Measurements from ENCODE around the gene TRIP12.
"Not testable (repeated sequence)": the region's sequence is repeated elsewhere in the genome, so short reads cannot be mapped to it uniquely, and the experiment has no call there.

TRIP12 gene

DNA sequence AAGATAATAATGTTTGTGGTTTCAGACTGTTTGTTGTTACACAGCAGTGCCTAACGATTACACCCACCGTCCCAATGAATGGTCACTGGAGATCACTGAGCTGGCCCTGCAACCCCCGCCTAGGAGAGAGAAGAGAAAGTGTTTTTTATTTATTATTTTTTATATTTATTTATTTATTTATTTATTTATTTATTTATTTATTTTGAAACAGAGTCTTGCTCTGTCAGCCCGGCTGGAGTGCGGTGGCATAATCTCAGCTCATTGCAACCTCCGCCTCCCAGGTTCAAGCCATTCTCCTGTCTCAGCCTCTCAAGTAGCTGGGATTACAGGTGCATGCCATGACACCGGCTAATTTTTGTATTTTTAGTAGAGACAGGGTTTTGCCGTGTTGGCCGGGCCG, 164.3 kb downstream of the TRIP12 start:
- not testable (repeated sequence) for DNase-seq

DNA sequence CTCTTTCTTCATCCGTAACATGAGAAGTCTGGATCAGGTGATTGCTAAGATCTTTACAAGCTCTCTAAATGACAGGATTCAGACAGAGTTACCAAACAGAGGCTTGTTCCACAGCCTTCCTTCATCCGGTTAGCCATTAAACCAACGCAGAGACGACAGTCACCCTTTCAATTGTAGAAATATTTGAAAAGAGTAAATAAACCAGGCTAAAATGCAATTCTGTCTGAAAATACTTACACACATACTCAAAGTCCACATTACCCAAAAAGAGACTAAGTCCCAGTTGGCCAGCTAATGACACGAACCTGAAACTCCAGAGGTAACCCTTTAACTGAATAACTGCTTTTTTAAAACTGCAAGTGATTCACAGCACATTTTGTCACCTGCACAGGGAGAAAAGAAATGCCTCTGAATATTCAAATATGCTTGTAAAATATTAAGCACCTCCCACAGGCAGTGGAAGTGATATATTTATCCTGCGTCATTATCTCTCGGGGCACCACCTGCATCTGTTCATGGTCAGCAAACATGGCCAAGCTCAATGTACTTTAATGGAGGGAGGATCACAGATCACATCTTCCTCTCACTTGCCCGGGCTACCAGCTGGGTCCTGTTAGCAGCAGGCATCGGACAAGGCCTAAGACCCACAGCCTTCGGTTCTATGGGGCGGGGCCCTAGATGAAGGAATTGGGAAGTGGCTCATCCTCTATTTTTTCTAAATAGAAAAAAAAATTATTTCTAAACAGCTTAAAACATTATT, 168.7 kb downstream of the TRIP12 start:
- no peak for DNase-seq

DNA sequence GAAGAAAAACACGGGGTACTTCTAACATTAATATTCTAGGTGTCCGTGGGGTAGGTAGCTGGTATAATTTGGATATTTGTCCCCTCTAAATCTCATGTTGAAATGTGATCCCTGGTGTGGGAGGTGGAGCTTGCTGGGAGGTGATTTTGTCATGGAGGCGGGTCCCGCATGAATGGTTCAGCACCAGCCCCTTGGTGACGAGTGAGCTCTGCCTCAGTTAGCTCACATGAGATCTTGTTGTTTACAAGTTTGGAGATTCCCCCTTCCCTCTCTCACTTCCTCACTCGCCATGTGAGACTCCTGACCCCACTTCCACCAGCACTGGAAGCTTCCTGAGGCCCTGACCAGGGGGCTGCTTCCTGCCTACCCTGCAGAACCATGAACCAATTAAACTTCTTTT, 172.0 kb downstream of the TRIP12 start:
- DNase-seq: no peak

DNA sequence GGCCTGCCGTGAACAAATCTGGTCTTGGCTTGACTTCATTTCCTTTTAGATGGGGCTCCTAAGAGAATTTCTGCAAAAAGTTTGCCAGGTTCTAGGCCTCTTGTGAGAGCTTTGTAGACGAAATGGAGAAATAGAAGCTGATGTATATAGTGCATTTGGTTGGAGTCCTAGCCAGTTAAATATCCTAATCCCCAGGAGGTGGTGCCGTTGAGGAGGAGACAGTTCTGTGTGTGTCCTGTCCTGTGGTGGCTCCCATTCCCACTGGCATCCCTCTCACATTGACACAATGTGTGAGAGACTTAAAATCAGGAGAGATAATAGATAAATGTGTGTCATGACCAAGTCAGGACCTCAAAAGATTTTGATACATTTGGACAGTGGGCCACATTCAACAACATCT, 172.9 kb downstream of the TRIP12 start:
- DNase-seq: no peak

DNA sequence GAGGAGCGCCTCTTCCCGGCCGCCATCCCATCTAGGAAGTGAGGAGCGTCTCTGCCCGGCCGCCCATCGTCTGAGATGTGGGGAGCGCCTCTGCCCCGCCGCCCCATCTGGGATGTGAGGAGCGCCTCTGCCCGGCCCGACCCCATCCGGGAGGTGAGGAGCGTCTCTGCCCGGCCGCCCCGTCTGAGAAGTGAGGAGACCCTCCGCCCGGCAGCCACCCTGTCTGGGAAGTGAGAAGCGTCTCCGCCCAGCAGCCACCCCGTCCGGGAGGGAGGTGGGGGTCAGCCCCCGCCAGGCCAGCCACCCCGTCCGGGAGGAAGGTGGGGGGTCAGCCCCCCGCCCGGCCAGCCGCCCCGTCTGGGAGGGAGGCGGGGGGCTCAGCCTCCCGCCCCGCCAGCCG, 179.1 kb downstream of the TRIP12 start:
- not testable (repeated sequence) for DNase-seq

DNA sequence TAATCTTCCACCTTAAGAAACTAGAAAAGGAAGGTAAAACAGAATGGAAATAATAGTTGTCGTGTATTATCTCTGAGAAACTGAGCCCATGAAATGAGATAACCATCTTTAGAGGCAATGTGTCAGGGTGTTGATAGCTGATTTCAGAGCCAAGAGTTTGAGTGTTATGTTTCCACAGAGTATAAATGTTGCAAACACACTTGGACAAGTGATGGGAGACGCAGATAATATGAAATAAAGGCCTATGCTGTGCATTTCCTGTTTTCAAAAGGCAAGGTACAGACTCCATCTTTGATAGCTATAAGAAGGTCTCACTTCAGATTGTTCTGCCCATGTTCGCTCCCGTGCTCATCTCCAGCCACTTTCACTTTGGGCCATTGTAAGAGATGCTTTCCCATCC, 181.5 kb downstream of the TRIP12 start:
- DNase-seq: no peak

DNA sequence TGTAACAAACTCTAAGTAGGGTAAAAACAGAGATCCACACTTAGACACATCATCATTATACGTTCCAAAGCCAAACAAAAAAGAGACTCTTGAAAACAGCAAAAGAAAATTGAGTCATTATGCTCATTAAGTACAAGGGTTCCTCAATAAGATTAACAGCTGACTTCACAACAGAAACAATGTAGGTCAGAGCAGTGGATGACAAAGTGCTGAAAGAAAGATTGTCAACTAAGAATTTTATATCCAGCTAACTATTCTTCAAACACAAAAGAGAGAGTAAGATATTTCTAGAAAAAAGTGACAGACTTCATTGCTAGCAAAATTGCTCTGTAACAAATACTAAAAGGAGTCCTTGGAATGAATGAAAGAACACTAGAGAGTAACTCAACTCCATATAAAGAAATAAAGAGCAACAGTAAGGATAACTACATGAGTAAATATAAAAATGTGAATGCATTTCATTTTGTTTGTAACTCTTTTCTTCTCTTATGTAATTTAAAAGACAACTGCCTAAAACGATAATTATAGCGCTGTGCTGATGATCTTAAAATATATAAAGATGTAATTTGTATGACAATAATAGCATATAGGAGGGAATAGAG, 183.7 kb downstream of the TRIP12 start:
- DNase-seq: no peak

GRCh38 chr2:229734410-229734809, 187.4 kb downstream of the TRIP12 start:
- no peak for DNase-seq

GRCh38 chr2:229733611-229734245, 188.1 kb downstream of the TRIP12 start:
- DNase-seq: no peak

- DNase-seq: no peak
Observed at GRCh38 chr2:229732897-229733296, 188.9 kb downstream of the TRIP12 start.

GRCh38 chr2:229731916-229732315, 189.9 kb downstream of the TRIP12 start:
- DNase-seq: no peak

- no peak for DNase-seq
Observed at GRCh38 chr2:229731363-229731762, 190.4 kb downstream of the TRIP12 start.

- DNase-seq: no peak
Observed at GRCh38 chr2:229728370-229728769, 193.4 kb downstream of the TRIP12 start.

DNA sequence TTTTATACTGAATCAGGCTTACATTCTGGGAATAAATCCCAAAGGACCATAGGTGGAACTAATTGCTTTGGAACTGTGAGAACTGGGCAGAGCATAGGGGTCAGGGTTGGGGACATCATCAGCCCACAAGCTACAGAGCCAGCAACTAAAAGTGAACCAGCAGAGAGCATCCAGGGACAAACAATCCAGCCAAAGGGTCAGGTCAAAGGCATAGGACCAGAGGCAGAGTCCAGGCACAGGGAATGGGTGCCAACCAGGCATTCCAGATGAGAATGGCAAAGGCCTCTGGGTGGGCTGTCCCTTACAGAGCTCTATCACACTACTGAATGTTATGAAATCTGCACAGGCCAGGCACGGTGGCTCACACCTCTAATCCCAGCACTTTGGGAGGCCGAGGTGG, 195.2 kb downstream of the TRIP12 start:
- DNase-seq: no peak

GRCh38 chr2:229725716-229726574, 195.9 kb downstream of the TRIP12 start:
- no peak for DNase-seq

DNA sequence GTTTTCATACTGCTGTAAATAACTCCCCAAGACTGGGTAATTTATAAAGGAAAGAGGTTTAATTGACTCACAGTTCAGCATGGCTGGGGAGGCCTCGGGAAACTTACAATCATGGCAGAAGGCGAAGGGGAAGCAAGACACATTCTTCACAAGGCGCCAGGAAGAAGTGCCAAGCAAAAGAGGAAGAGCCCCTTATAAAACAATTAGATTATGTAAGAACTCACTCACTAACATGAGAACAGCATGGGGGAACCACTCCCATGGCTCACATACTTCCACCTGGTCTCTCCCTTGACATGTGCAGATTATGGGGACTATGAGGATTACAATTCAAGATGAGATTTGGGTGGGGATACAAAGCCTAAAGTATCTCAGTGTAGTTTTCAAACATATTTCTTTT, 198.6 kb downstream of the TRIP12 start:
- DNase-seq: not testable (repeated sequence)

- DNase-seq: no peak
Observed at GRCh38 chr2:229719926-229720647, 201.7 kb downstream of the TRIP12 start.

DNA sequence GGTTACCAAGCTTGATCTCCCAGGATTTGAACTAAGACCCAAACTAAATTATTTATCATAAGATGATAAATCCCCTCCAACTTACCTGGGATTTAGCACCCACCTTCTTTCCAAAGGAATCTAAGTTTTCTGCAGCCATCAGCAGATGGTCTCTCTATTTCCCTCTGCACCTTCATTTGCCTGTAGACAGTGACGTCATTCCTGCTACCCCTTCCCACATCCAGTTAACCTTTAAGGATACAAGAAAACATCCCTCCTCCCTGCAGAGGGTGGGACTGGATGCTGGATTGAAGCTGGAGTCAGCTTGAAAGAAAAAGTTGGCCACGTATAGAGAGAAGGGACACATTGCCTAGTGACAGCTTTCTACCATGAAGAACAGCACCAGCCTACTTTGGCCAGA, 203.8 kb downstream of the TRIP12 start:
- DNase-seq: no peak

GRCh38 chr2:229715895-229716507, 205.8 kb downstream of the TRIP12 start:
- DNase-seq: peak; percentile 47

DNA sequence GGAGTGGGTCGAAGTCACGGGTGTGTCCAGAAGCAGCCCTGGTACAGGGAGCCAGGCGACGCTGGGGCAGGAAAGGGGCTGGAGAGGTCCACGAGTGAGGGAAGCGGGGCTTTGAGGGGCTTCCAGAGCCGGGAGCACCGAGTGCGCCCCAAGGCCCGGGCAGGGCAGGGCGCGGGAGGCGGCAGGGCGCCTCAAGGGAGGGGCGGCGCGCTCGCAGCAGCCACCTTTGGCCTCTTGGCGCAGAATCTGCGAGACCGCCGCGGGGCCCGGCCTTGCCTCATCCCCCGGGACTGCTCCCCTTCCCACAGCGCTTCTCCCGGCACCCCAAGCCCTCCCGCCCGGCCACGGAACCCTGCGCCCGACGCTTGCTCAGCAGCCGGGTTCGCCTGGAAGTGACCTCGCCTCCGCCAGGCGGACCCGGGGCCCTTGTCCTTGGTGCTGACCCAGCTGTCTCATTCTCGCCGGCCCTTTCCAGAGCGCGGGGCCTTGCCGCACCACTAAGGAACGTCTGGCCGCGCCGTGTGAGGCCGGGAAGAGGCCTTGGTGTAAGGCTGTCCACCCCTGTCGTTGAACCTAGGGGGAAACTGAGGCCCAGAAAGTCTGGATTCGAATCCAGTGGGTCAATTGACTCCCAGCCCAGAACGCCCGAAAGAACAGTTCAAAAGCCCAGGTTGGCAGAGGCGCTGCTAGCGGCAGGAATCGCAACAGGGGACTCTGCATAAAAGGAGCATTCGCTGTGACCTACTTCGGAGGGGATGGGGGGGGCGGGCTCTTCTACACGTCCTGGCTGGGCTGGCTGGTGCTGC, 206.9 kb downstream of the TRIP12 start:
- peak; percentile 62 for DNase-seq

DNA sequence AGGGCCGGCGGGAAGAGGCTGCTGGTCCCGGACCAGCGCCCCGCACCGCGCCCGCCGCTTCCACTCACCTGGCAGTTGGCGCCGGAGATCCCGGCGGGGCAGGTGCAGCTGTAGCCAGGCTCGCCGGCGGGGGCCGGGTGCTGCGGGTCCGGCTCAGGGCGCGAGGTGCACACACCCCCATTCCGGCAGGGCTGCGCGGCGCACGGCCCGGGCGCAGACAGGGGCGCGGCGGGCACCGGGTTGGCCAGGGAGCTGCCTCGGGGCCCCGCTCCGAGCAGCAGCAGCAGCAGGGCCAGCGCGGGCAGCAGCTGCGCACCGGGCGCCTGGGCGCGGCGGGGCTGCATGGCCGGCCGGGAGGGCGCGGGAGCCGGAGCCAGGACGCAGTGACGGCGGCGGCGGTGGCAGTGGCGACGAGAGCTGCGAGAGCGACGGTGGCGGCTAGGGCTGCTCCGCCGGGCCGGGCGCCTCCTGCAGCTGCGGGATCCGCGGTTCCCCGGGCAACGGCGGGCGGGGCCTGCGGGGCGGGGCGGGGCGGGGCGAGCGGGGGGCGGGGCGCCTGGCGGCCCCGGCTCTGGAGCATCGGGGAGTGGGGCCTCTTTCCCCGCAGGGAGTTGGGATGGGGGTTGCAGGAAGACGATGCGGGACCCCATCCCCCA, 207.6 kb downstream of the TRIP12 start, which contains the start of gene DNER:
DNER (minus strand) TSS at position 476 of the 656 bp plus-strand sequence; CDS start at position 344, 132 bp downstream.
- peak; percentile 62 for DNase-seq
